Colonic mucosa (tissue), 4 donors: ENCODE measurements around the gene C10orf62. TPM values are rescaled to one million over a fixed set of nuclear protein-coding genes. Genes with fewer than 3 reads are reported as not detected.

Source experiments
- DNase-seq: peaks from one replicate; pipeline ENCODE4 v3.0.0-alpha.2; 2020
- H3K27ac ChIP-seq: fragments of 200-600 bp; one replicate; pipeline ENCODE4 v1.8.0; 2021
- H3K27me3 ChIP-seq: fragments of 200-600 bp; one replicate; pipeline ENCODE4 v1.8.0; 2021
- H3K36me3 ChIP-seq: fragments of 200-600 bp; one replicate; pipeline ENCODE4 v1.8.0; 2021
- H3K4me1 ChIP-seq: fragments of 200-600 bp; one replicate; pipeline ENCODE4 v1.8.0; 2021; ENCODE audit warnings: mild to moderate bottlenecking
- H3K4me3 ChIP-seq: fragments of 200-600 bp; one replicate; pipeline ENCODE4 v1.8.0; 2021
- H3K9ac ChIP-seq, 2 donors: one replicate each; pipeline ENCODE4 v1.7.0; 2013; ENCODE audit warnings: control low read depth in 2 of 2, low read depth in 2 of 2, low read length in 2 of 2
- H3K9me3 ChIP-seq: fragments of 200-600 bp; one replicate; pipeline ENCODE4 v1.8.0; 2021
- CTCF ChIP-seq: fragments of 200-600 bp; IDR thresholded peaks from one replicate; pipeline ENCODE4 v1.8.0; 2022; ENCODE audit warnings: antibody characterized with exemption, mild to moderate bottlenecking
- intact Hi-C: fragments of 100-400 bp; cut with DNase I; formaldehyde crosslinking; loops from one replicate; pipeline ENCODE4 v1.14.1; 2022
- total RNA-seq, 2 donors: library from RNA; stranded (reverse); fragmentation: NEBNext Ultra II Directional in 1 of 2; extraction: Animal tissue kit (Norgen Biotek cat#: 25700) in 1 of 2; gene quantifications; one replicate each; pipeline ENCODE4 v1.2.1, GENCODE V29; 2021
- donor health status: healthy.
- donor health status: DM: no; HTN: no; CAD: no.
- donor health status: DM: no; HTN: no; CAD: no.

C10orf62 gene
- not detected for total RNA-seq

- no peak within 1 kb of the TSS for H3K4me3 ChIP-seq
- no peak for TF ChIP-seq CTCF
- H3K27ac ChIP-seq, result no peak within 1 kb of the TSS
- H3K27me3 ChIP-seq, result no peaks in the 10 kb centered on the region
- no peaks in the 10 kb centered on the region for H3K9me3 ChIP-seq
- DNase-seq, result no peak
- no peak within 1 kb of the TSS for H3K9ac ChIP-seq
- no peaks in the 10 kb centered on the region for H3K36me3 ChIP-seq
- H3K4me1 ChIP-seq, result no peaks in the 10 kb centered on the region
- intact Hi-C loops, result no loop called here
Observed at GRCh38 chr10:97589479-97589878, at the start of gene C10orf62. Gene C10orf62, plus strand, starts transcription at chr10:97589721. Its CDS starts 177 bp downstream, at chr10:97589898.

- Histone ChIP-seq H3K36me3 (no peaks in the 10 kb centered on the region), H3K4me1 (no peaks in the 10 kb centered on the region), H3K27ac (no peak overlapping the region), H3K9me3 (no peaks in the 10 kb centered on the region), H3K27me3 (no peaks in the 10 kb centered on the region), H3K4me3 (no peak overlapping the region), H3K9ac (no peak overlapping the region)
- intact Hi-C loops, result no loop called here
- no peak for DNase-seq
- TF ChIP-seq CTCF, result no peak
Observed at GRCh38 chr10:97540669-97541500, 48.6 kb upstream of the C10orf62 start.

- Histone ChIP-seq H3K27me3 (no peaks in the 10 kb centered on the region), H3K36me3 (no peaks in the 10 kb centered on the region), H3K9me3 (no peaks in the 10 kb centered on the region), H3K27ac (peak overlapping the region; percentile 84), H3K4me3 (no peak overlapping the region), H3K9ac (peak overlapping the region in 1 of 2 donors; percentile 12), H3K4me1 (no peaks in the 10 kb centered on the region)
- intact Hi-C loops, result no loop called here
- TF ChIP-seq CTCF, result no peak
- DNase-seq, result peak; percentile 54
Observed at GRCh38 chr10:97542169-97543024, 47.1 kb upstream of the C10orf62 start.

GRCh38 chr10:97543025-97543546, 46.4 kb upstream of the C10orf62 start:
- Histone ChIP-seq H3K27me3 (no peaks in the 10 kb centered on the region), H3K36me3 (no peaks in the 10 kb centered on the region), H3K4me3 (no peak overlapping the region), H3K9ac (peak overlapping the region in 1 of 2 donors; percentile 12), H3K4me1 (no peaks in the 10 kb centered on the region), H3K27ac (peak overlapping the region; percentile 84), H3K9me3 (no peaks in the 10 kb centered on the region)
- peak; percentile 63 for DNase-seq
- intact Hi-C loops, result no loop called here
- TF ChIP-seq CTCF, result no peak

- H3K36me3 ChIP-seq, result no peaks in the 10 kb centered on the region
- no peak overlapping the region for H3K27ac ChIP-seq
- H3K9ac ChIP-seq, result no peak overlapping the region
- H3K4me1 ChIP-seq, result no peaks in the 10 kb centered on the region
- H3K4me3 ChIP-seq, result no peak overlapping the region
- intact Hi-C loops, result no loop called here
- H3K9me3 ChIP-seq, result no peaks in the 10 kb centered on the region
- TF ChIP-seq CTCF, result no peak
- DNase-seq, result no peak
- no peaks in the 10 kb centered on the region for H3K27me3 ChIP-seq
Observed at GRCh38 chr10:97546456-97547270, 42.9 kb upstream of the C10orf62 start.
